Activated CD8-positive, alpha-beta T cell treated with anti-CD3 and anti-CD28 coated beads, Interleukin-2, amount 10 ng/mL, durations not matched to agents 7 days and 5 days (primary cell): ENCODE results near the gene MAPT. TPM values are rescaled to one million over a fixed set of nuclear protein-coding genes. Genes with fewer than 3 reads are reported as not detected.
A peak's percentile ranks its signal among the peaks of the same experiment; 100 is the strongest.

Experiments used
- ATAC-seq: fragments of 150-1000 bp; cut with Tn5 transposase; one replicate; pipeline ENCODE4 v1.10.0; 2021; ENCODE audit warnings: moderate library complexity
- CTCF ChIA-PET: fragments of 350-600 bp; sonication (Branson Sonifier 250); formaldehyde crosslinking; loops from one replicate; lab custom pipeline; 2021; ENCODE audit warnings: antibody characterized with exemption; lab: Charles Lee
- POLR2A ChIA-PET: fragments of 350-600 bp; sonication (Branson Sonifier 250); formaldehyde crosslinking; loops from one replicate; lab custom pipeline; 2021; ENCODE audit warnings: antibody characterized with exemption; lab: Charles Lee
- DNase-seq: peaks from one replicate; pipeline ENCODE4 v3.0.0-alpha.2; 2020
- H3K27ac Mint-ChIP-seq: one replicate; pipeline ENCODE4 v1.8.0; 2021; ENCODE audit warnings: mild to moderate bottlenecking, mixed read lengths
- H3K27me3 Mint-ChIP-seq: one replicate; pipeline ENCODE4 v1.8.0; 2021; ENCODE audit warnings: low read depth, mixed read lengths
- H3K36me3 Mint-ChIP-seq: one replicate; pipeline ENCODE4 v1.8.0; 2021; ENCODE audit warnings: low read depth, mixed read lengths
- H3K4me1 Mint-ChIP-seq: one replicate; pipeline ENCODE4 v1.8.0; 2021; ENCODE audit warnings: low read depth, mixed read lengths
- H3K4me3 Mint-ChIP-seq: one replicate; pipeline ENCODE4 v1.8.0; 2021; ENCODE audit warnings: mild to moderate bottlenecking, mixed read lengths
- H3K9me3 Mint-ChIP-seq: one replicate; pipeline ENCODE4 v1.8.0; 2022; ENCODE audit warnings: mixed read lengths; ENCODE audit not compliant: insufficient read depth
- total RNA-seq, 2 experiments: library from RNA; stranded (reverse); gene quantifications; one replicate each; pipeline ENCODE4 v1.2.3, GENCODE V29; 2021

MAPT gene
- total RNA-seq, 2 experiments from 2014 or later = 0.11 TPM; not detected in 1

GRCh38 chr17:45970659-45971058 lies 76.3 kb downstream of the MAPT start:
- no peaks in the 10 kb centered on the region for H3K36me3 Mint-ChIP-seq
- ChIA-PET POLR2A (no interaction called here), CTCF (no interaction called here)
- no peak overlapping the region for H3K27ac Mint-ChIP-seq
- peaks cover 21% of the 10 kb centered on the region for H3K27me3 Mint-ChIP-seq
- ATAC-seq (no peak), DNase-seq (no peak)
- no peak overlapping the region for H3K4me3 Mint-ChIP-seq
- no peaks in the 10 kb centered on the region for H3K4me1 Mint-ChIP-seq
- H3K9me3 Mint-ChIP-seq = no peaks in the 10 kb centered on the region

DNA sequence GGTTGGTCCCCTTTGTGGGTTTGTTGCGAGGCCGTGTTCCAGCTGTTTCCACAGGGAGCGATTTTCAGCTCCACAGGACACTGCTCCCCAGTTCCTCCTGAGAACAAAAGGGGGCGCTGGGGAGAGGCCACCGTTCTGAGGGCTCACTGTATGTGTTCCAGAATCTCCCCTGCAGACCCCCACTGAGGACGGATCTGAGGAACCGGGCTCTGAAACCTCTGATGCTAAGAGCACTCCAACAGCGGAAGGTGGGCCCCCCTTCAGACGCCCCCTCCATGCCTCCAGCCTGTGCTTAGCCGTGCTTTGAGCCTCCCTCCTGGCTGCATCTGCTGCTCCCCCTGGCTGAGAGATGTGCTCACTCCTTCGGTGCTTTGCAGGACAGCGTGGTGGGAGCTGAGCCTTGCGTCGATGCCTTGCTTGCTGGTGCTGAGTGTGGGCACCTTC lies 77.4 kb downstream of the MAPT start:
- no peak overlapping the region for H3K27ac Mint-ChIP-seq
- POLR2A ChIA-PET = no interaction called here
- no peak overlapping the region for H3K4me3 Mint-ChIP-seq
- peaks cover 16% of the 10 kb centered on the region for H3K27me3 Mint-ChIP-seq
- no peaks in the 10 kb centered on the region for H3K36me3 Mint-ChIP-seq
- no peak for ATAC-seq
- no peak for DNase-seq
- CTCF ChIA-PET = interaction anchor here (0.9 kb wide), 1 partner anchor 23 kb away, joined by 4 read pairs; no protein-coding TSS in a partner anchor
- H3K4me1 Mint-ChIP-seq = no peaks in the 10 kb centered on the region
- H3K9me3 Mint-ChIP-seq = no peaks in the 10 kb centered on the region

- H3K27me3 Mint-ChIP-seq = peaks cover 10% of the 10 kb centered on the region
- POLR2A ChIA-PET = no interaction called here
- CTCF ChIA-PET = no interaction called here
Observed at GRCh38 chr17:45972531-45972930, 78.2 kb downstream of the MAPT start.

GRCh38 chr17:45973099-45973780 lies 78.9 kb downstream of the MAPT start:
- H3K27ac Mint-ChIP-seq = no peak overlapping the region
- no peaks in the 10 kb centered on the region for H3K36me3 Mint-ChIP-seq
- ChIA-PET POLR2A (no interaction called here), CTCF (no interaction called here)
- H3K27me3 Mint-ChIP-seq = peaks cover 5% of the 10 kb centered on the region
- H3K4me3 Mint-ChIP-seq = no peak overlapping the region
- peaks cover 9% of the 10 kb centered on the region for H3K4me1 Mint-ChIP-seq
- no peak for ATAC-seq
- no peak for DNase-seq
- no peaks in the 10 kb centered on the region for H3K9me3 Mint-ChIP-seq

More at GRCh38 chr17:45972531-45972930, 78.2 kb downstream of the MAPT start:
- no peaks in the 10 kb centered on the region for H3K36me3 Mint-ChIP-seq
- peaks cover 5% of the 10 kb centered on the region for H3K4me1 Mint-ChIP-seq
- no peak overlapping the region for H3K27ac Mint-ChIP-seq
- no peaks in the 10 kb centered on the region for H3K9me3 Mint-ChIP-seq
- DNase-seq = no peak
- ATAC-seq = no peak
- H3K4me3 Mint-ChIP-seq = no peak overlapping the region

DNA sequence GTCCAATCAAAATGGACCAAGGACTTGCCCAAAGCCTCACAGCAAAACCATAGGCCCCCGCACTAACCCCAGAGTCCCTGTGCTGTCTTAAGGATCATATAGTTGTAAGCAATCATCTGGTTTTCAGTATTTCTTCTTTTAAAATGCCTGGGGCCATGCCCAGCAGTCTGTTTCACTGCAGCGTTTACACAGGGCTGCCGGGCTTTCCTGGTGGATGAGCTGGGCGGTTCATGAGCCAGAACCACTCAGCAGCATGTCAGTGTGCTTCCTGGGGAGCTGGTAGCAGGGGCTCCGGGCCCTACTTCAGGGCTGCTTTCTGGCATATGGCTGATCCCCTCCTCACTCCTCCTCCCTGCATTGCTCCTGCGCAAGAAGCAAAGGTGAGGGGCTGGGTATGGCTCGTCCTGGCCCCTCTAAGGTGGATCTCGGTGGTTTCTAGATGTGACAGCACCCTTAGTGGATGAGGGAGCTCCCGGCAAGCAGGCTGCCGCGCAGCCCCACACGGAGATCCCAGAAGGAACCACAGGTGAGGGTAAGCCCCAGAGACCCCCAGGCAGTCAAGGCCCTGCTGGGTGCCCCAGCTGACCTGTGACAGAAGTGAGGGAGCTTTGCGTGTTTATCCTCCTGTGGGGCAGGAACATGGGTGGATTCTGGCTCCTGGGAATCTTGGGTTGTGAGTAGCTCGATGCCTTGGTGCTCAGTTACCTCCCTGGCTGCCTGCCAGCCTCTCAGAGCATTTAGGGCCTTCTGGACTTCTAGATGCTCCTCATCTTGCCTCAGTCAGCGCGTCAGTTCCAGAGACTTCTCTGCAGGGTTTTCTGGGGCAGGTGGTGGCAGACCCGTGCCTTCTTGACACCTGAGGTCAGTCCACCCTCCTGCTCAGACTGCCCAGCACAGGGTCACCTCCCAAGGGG lies 79.8 kb downstream of the MAPT start:
- Mint-ChIP-seq H3K27ac (no peak overlapping the region), H3K27me3 (peaks cover 5% of the 10 kb centered on the region), H3K4me3 (no peak overlapping the region), H3K4me1 (peaks cover 9% of the 10 kb centered on the region), H3K36me3 (no peaks in the 10 kb centered on the region), H3K9me3 (no peaks in the 10 kb centered on the region)
- ChIA-PET POLR2A (no interaction called here), CTCF (interaction anchor here (1.1 kb wide), 1 partner anchor 29 kb away, joined by 3 read pairs; no protein-coding TSS in a partner anchor)
- no peak for ATAC-seq
- DNase-seq = no peak

DNA sequence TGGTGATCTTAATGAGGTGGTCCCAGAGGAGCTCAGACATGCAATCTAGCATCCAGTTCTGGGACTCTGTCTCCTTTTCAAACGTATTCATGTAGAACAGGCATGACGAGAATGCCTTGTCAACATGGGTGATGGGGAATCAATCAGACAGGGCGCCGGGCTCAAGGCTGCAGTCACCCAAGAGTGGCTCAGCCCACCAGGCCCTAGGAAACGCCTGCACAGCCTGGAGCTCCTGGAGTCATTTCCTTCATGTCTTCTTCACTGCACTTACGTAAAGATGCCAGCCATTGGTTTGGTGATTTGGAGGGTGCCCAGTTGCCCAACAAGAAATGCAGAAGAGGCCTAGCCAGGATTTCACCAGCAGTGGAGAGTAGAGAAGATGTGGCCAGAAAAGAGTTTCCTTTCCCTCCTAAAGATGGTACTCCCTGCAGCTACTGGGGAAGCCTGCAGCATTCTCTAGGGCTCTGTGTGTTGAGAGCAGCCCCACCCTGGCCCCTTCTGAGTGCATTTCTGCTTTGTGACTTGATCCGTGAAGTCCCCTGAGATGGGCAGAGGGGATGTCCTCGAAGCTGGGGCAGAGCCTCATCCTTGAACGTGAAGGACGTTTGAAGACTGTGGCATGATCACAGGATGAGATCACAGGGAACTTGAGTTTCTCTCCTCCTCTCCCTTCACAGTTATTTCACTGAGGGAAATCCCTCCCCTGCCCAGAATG lies 80.7 kb downstream of the MAPT start:
- H3K27ac Mint-ChIP-seq = no peak overlapping the region
- no peaks in the 10 kb centered on the region for H3K36me3 Mint-ChIP-seq
- no peaks in the 10 kb centered on the region for H3K27me3 Mint-ChIP-seq
- POLR2A ChIA-PET = no interaction called here
- CTCF ChIA-PET = interaction anchor here (1.1 kb wide), 1 partner anchor 28 kb away, joined by 3 read pairs; no protein-coding TSS in a partner anchor
- no peaks in the 10 kb centered on the region for H3K9me3 Mint-ChIP-seq
- H3K4me3 Mint-ChIP-seq = no peak overlapping the region
- H3K4me1 Mint-ChIP-seq = peaks cover 9% of the 10 kb centered on the region
- ATAC-seq (no peak), DNase-seq (no peak)

- no peak overlapping the region for H3K4me3 Mint-ChIP-seq
- ATAC-seq (no peak), DNase-seq (no peak)
- CTCF ChIA-PET = interaction anchor here (1.1 kb wide), 1 partner anchor 27 kb away, joined by 3 read pairs; no protein-coding TSS in a partner anchor
- H3K36me3 Mint-ChIP-seq = no peaks in the 10 kb centered on the region
- H3K4me1 Mint-ChIP-seq = peaks cover 9% of the 10 kb centered on the region
- H3K27ac Mint-ChIP-seq = no peak overlapping the region
- H3K27me3 Mint-ChIP-seq = no peaks in the 10 kb centered on the region
- POLR2A ChIA-PET = no interaction called here
- H3K9me3 Mint-ChIP-seq = no peaks in the 10 kb centered on the region
Observed at GRCh38 chr17:45975640-45976295, 81.4 kb downstream of the MAPT start.

DNA sequence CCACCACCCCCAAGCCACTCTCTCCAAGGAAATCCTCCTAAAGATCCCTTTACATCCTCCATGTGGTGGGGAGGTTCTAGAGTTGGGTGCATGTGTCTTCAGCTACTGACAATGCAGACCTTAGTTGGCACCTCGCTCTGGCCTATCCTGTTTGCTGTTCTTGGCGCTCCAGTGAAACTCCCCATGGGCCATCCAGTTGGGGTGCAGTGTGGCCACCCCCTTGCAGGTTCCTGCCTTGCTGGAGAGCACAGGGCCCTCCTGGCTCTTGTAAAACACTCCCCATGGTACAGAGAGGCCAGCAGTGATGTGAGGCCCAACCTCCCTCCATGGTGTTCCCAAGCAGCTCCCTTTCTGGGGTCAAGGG lies 82.0 kb downstream of the MAPT start:
- Mint-ChIP-seq H3K27ac (no peak overlapping the region), H3K4me3 (no peak overlapping the region), H3K36me3 (no peaks in the 10 kb centered on the region), H3K4me1 (peaks cover 9% of the 10 kb centered on the region), H3K27me3 (no peaks in the 10 kb centered on the region), H3K9me3 (no peaks in the 10 kb centered on the region)
- ChIA-PET POLR2A (no interaction called here), CTCF (no interaction called here)
- no peak for DNase-seq
- ATAC-seq = no peak

- ATAC-seq (no peak), DNase-seq (no peak)
- Mint-ChIP-seq H3K4me1 (peaks cover 9% of the 10 kb centered on the region), H3K9me3 (no peaks in the 10 kb centered on the region), H3K36me3 (no peaks in the 10 kb centered on the region), H3K27ac (peak overlapping the region; percentile 43), H3K4me3 (no peak overlapping the region), H3K27me3 (no peaks in the 10 kb centered on the region)
- POLR2A ChIA-PET = no interaction called here
- CTCF ChIA-PET = no interaction called here
Observed at GRCh38 chr17:45976755-45977505, 82.6 kb downstream of the MAPT start.

GRCh38 chr17:45977506-45977824 lies 83.1 kb downstream of the MAPT start:
- Mint-ChIP-seq H3K4me1 (peaks cover 9% of the 10 kb centered on the region), H3K27ac (peak overlapping the region; percentile 43), H3K4me3 (no peak overlapping the region), H3K27me3 (no peaks in the 10 kb centered on the region), H3K36me3 (no peaks in the 10 kb centered on the region), H3K9me3 (no peaks in the 10 kb centered on the region)
- POLR2A ChIA-PET = no interaction called here
- DNase-seq (no peak), ATAC-seq (no peak)
- CTCF ChIA-PET = no interaction called here
